ENCODE measurements around the gene R3HDM1. TPM values are rescaled to one million over a fixed set of nuclear protein-coding genes. Genes with fewer than 3 reads are reported as not detected.
A peak's percentile ranks its signal among the peaks of the same experiment; 100 is the strongest.
"Not testable (repeated sequence)": the region's sequence is repeated elsewhere in the genome, so short reads cannot be mapped to it uniquely, and the experiment has no call there.

R3HDM1 gene
- total RNA-seq, 1 donor from 2014 or later: 9.9 TPM

DNA sequence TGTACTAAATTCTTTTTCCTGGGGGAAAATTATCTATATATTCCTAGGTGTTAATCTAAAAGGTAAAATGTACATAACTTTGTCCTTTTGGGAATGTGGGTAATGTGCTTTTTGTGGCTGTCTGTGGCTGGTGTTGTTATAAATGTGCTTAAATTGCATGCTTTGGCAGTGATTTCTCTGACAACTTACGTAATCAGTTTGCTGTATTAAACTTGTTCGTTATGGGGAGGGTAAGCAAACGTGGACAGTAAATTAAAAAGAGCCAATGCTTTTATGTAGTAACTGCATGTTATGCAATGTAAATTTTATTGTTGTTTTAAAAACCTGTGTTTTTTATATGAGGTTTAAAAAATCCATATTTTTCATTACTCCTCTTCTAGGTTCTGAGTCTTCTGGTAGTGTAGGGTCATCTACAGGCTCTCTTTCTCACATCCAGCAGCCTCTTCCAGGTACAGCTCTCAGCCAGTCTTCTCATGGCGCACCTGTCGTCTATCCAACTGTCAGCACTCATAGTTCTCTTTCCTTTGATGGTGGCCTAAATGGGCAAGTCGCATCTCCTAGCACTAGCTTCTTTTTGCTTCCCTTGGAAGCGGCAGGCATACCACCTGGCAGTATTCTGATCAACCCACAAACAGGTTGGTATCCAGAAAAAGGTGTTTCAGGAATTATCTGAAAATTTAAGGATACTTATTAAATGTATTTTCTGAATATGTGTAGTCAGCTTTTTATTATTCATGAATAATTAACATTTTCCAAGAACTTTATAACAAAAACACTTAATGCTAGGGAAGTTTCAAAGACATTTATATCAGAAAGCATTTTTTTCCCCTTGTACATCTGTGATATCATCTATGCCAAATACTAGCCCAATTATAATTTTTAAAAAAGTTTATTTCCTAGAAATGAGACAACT is 110.1 kb downstream of the R3HDM1 start:
- DNase-seq (ENCODE audit: low read depth): no peak

- DNase-seq (ENCODE audit: low read depth): no peak
These were observed 116.7 kb downstream of the R3HDM1 start for GRCh38 chr2:135647836-135648579.

DNA sequence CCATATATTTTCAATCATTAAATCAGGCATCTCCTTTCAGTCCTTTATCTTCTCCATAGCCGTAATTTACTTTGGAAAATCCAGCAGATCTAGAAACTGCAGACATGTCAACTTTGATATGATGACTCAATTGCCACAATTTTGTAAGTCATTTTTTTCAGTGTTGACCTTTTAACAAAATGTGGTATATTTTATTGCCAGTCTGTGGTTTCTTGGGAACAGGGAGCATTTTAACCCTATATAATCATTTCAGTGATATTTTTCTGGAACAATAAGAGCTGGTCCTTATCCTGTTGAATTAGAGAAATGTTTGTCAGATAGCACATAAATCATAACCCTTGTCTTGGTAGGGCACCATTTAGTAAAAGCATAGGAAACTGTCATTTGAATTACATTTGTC is 119.4 kb downstream of the R3HDM1 start:
- DNase-seq (ENCODE audit: low read depth): no peak

DNA sequence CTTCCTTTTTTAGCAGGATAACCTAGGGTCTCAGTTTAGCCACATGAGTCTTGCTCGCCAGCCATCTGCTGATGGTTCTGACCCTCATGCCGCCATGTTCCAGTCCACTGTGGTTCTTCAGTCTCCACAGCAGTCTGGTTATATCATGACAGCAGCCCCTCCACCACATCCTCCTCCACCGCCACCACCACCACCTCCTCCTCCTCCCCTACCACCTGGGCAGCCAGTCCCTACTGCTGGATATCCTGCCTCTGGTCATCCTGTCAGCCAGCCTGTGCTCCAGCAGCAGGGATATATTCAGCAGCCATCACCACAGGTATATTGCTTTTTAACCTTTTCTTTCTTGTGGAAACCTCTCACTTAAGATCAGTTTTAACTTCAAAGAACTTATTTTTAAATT is 120.4 kb downstream of the R3HDM1 start:
- DNase-seq (ENCODE audit: low read depth): no peak

GRCh38 chr2:135654239-135654638 is 123.0 kb downstream of the R3HDM1 start:
- DNase-seq (ENCODE audit: low read depth): not testable (repeated sequence)

GRCh38 chr2:135657806-135658582 is 126.7 kb downstream of the R3HDM1 start:
- DNase-seq (ENCODE audit: low read depth): no peak

DNA sequence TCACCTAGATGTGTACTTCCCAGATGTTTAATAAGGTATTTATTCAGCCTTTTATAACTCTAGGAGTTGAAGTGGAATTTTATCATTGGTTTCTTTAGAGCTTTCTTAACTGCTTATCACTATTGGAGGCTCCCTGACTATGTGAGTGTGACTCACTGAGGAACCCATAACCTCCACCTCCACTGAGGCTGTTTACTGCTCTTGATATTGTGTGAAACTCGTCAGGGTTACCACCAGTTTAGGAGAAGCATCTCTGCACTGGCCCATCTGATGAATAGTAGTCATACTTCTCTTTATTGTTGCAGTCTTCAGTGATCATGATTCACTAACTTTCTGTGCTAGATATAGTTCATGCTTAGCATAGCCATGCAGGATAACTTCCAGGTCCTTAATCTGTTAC is 130.8 kb downstream of the R3HDM1 start:
- DNase-seq (ENCODE audit: low read depth): no peak

- DNase-seq (ENCODE audit: low read depth): no peak
These were observed 131.9 kb downstream of the R3HDM1 start for GRCh38 chr2:135663148-135663700.

- DNase-seq (ENCODE audit: low read depth): no peak
These were observed 133.4 kb downstream of the R3HDM1 start for GRCh38 chr2:135664623-135665068.

GRCh38 chr2:135667045-135667444 is 135.8 kb downstream of the R3HDM1 start:
- DNase-seq (ENCODE audit: low read depth): peak; percentile 23

- DNase-seq (ENCODE audit: low read depth): no peak
These were observed 143.2 kb downstream of the R3HDM1 start for GRCh38 chr2:135674453-135674852.

DNA sequence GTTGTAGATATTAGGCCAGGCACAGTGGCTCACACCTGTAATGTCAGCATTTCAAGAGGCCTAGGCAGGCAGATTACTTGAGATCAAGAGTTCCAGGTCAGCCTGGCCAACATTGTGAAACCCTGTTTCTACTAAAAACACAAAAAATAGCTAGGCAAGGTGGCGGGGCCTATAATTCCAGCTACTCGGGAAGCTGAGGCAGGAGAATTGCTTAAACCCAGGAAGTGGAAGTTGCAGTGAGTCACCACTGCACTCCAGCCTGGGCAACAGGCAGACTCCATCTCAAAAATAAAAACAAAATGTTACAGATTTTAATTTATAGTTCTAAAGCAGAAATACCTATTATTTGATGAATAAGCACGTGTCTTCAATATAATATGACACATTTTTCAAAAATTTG is 144.7 kb downstream of the R3HDM1 start:
- no peak for DNase-seq (ENCODE audit: low read depth)

GRCh38 chr2:135679125-135679524 is 147.8 kb downstream of the R3HDM1 start:
- DNase-seq (ENCODE audit: low read depth): no peak

GRCh38 chr2:135685361-135685760 is 154.1 kb downstream of the R3HDM1 start:
- DNase-seq (ENCODE audit: low read depth): no peak

- DNase-seq (ENCODE audit: low read depth): no peak
These were observed 157.7 kb downstream of the R3HDM1 start for GRCh38 chr2:135688978-135689377.

DNA sequence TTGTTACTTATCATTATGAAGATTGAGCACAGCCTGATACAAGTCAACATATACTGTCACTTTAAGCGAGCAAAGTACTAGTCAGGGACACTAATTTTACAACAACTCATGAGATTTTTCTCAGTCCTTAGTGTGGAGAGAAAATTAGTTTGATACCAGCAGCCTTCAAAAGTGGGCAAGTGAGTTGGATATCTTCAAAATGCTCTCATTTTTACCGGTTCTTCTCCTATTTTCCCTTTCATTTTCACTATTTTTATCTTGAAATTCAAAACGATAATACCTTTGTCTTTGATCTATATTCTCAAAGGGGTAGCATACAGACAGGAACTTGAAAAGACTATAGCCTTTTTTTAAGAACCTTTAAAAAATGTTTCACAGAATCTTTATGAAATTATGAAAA is 158.4 kb downstream of the R3HDM1 start:
- DNase-seq (ENCODE audit: low read depth): no peak

DNA sequence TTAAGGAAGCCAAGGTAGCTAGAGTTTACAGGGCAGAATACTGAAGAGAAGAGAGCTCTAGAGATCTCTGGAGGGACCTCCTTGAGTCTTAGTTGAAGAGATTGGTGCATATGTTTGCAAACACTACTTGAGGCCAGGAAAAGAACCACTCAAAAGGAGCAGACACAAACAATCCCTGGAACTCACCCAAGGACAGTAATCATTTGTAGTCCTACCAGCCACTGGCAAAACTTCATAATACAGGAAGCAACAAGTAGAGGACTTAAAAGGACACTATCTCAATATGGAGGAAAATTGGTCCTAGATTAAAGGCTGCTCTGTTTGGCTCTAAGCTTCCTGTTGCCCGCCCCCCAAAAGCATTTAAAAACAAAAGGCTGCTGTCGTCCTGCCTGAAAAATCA is 163.4 kb downstream of the R3HDM1 start:
- no peak for DNase-seq (ENCODE audit: low read depth)

DNA sequence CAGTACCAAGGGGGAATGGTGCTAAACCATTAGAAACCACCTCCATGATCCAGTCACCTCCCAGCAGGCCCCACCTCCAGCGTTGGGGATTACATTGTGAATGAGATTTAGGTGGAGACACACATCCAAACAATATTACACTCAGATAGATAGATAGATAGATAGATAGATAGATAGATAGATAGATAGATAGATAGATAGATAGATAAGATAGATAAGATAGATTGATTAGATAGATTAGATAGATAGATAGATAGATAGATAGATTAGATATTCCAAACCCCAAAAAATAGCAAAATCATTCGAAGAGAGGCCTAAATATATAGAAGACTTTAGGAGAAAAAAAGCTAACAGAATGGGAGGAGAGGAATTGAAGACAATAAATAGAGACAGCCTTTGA is 167.6 kb downstream of the R3HDM1 start:
- no peak for DNase-seq (ENCODE audit: low read depth)

DNA sequence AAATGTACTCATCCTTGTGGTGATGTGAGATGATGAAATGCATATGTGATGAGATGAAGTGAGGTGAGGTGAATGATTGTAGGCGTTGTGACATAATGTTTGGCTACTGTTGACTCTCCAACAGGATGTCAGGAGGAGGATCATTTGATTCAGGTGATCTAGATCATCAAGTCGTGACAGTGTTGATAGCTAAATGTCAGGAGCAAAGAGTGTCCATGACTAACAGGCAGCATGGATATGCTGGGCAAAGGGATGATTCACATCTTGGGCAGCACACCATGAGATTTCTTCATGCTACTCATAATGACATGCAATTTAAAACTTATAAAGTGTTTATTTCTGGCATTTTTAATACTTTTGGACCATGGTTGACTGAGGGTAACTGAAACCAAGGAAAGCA is 170.2 kb downstream of the R3HDM1 start:
- DNase-seq (ENCODE audit: low read depth): peak; percentile 22

- DNase-seq (ENCODE audit: low read depth): no peak
These were observed 172.0 kb downstream of the R3HDM1 start for GRCh38 chr2:135703300-135703699.

DNA sequence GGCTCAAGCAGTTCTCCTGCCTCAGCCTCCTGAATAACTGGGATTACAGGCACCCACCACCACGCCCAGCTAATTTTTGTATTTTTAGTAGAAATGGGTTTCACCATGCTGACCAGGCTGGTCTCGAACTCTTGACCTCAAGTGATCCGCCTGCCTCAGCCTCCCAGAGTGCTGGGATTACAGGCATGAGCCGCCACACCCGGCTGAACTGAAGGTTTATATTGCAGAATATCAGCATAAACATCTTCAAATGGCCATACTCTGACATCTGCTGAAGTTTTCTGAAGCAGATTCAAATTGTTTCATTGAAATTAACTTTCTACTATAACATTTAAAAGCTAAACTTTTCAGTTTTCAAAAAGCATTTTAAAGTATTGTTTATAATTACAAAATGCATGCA is 172.8 kb downstream of the R3HDM1 start:
- DNase-seq (ENCODE audit: low read depth): not testable (repeated sequence)
